ENCODE data around the gene LMTK2.

LMTK2 gene

DNA sequence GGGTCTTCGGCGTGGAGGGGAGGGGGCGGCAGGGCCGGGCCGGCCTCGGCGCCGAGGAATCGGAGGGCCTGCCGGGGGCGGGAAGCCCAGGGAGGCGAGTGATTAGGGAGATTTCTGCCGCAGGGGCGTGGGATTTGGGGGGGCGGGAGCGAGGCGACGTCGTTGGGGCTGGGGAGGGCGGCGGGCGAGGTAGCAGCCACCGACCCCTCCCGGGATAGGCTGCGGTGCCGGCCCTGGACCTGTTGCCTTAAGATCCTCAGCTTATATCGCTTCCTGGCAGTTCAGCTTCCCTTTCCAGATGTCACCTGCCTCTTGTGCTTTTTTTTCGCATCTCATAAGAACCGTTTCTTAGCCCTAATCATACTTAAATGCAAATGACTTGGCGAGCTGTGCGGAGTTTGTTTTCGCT is 655 bp downstream of the LMTK2 start:
- Histone ChIP-seq H3K79me2 (ENCODE audit: insufficient read depth, low read length) (peaks cover 56% of the 10 kb centered on the region), H2AFZ (ENCODE audit: low read depth, low read length) (peak overlapping the region; percentile 93)
- DNase-seq, result peak; percentile 27

GRCh38 chr7:98110249-98111022 is 3.8 kb downstream of the LMTK2 start:
- Histone ChIP-seq H3K4me2 (ENCODE audit: insufficient read depth, low read length) (no peak overlapping the region), H3K27me3 (ENCODE audit: insufficient read depth, low read length, poor library complexity) (no peaks in the 10 kb centered on the region), H2AFZ (ENCODE audit: low read depth, low read length) (no peak overlapping the region), H3K4me3 (ENCODE audit: low read depth in 1 of 2, low read length in 2 of 2) (no peak overlapping the region), H3K27ac (ENCODE audit: low read length) (no peak overlapping the region), H3K9me3 (ENCODE audit: insufficient read depth, low read length, severe bottlenecking) (no peaks in the 10 kb centered on the region), H3K36me3 (ENCODE audit: insufficient read depth, low read length) (peaks cover 3% of the 10 kb centered on the region; the same call in 1 of the 2 replicates), H4K20me1 (ENCODE audit: insufficient read depth, low read length) (peaks cover 60% of the 10 kb centered on the region), H3K79me2 (ENCODE audit: insufficient read depth, low read length) (peaks cover 87% of the 10 kb centered on the region), H3K4me1 (ENCODE audit: insufficient read depth, low read length) (peaks cover 27% of the 10 kb centered on the region), H3K9ac (ENCODE audit: low read depth, low read length) (no peak overlapping the region)
- ATAC-seq (ENCODE audit: insufficient read depth, low read depth), result no peak
- DNase-seq, result no peak
- TF ChIP-seq EZH2 (IDR thresholded peaks at IDR 0.05; ENCODE audit: borderline replicate concordance, low read depth, low read length, severe bottlenecking) (no peak), CTCF (IDR thresholded peaks at IDR 0.05; ENCODE audit: borderline replicate concordance, extremely low read depth, low read length, poor library complexity, severe bottlenecking) (no peak)

More for the DNA sequence above, 655 bp downstream of the LMTK2 start:
- H3K4me2 ChIP-seq (ENCODE audit: insufficient read depth, low read length), result peak overlapping the region; percentile 97
- peaks cover 34% of the 10 kb centered on the region for H4K20me1 ChIP-seq (ENCODE audit: insufficient read depth, low read length)
- peaks cover 4% of the 10 kb centered on the region for H3K9me3 ChIP-seq (ENCODE audit: insufficient read depth, low read length, severe bottlenecking)
- peak overlapping the region; percentile 90 for H3K9ac ChIP-seq (ENCODE audit: low read depth, low read length)
- peak overlapping the region; percentile 78; the same call in 1 of the 2 replicates for H3K27ac ChIP-seq (ENCODE audit: low read length)
- peak; percentile 24; the same call in 2 of the 3 replicates for ATAC-seq (ENCODE audit: insufficient read depth, low read depth)
- H3K36me3 ChIP-seq (ENCODE audit: insufficient read depth, low read length), result peaks cover 3% of the 10 kb centered on the region; the same call in 1 of the 2 replicates
- H3K4me1 ChIP-seq (ENCODE audit: insufficient read depth, low read length), result peaks cover 27% of the 10 kb centered on the region
- no peaks in the 10 kb centered on the region for H3K27me3 ChIP-seq (ENCODE audit: insufficient read depth, low read length, poor library complexity)
- TF ChIP-seq CTCF (IDR thresholded peaks at IDR 0.05; ENCODE audit: borderline replicate concordance, extremely low read depth, low read length, poor library complexity, severe bottlenecking), result no peak
- TF ChIP-seq EZH2 (IDR thresholded peaks at IDR 0.05; ENCODE audit: borderline replicate concordance, low read depth, low read length, severe bottlenecking), result no peak
- H3K4me3 ChIP-seq (ENCODE audit: low read depth in 1 of 2, low read length in 2 of 2), result peak overlapping the region; percentile 93 to 95

- peaks cover 100% of the 10 kb centered on the region for H3K79me2 ChIP-seq (ENCODE audit: insufficient read depth, low read length)
- no peaks in the 10 kb centered on the region for H3K9me3 ChIP-seq (ENCODE audit: insufficient read depth, low read length, severe bottlenecking)
- ATAC-seq (ENCODE audit: insufficient read depth, low read depth) (no peak), DNase-seq (no peak)
- peaks cover 21% of the 10 kb centered on the region for H3K4me1 ChIP-seq (ENCODE audit: insufficient read depth, low read length)
- H3K27me3 ChIP-seq (ENCODE audit: insufficient read depth, low read length, poor library complexity), result no peaks in the 10 kb centered on the region
- TF ChIP-seq EZH2 (IDR thresholded peaks at IDR 0.05; ENCODE audit: borderline replicate concordance, low read depth, low read length, severe bottlenecking) (no peak), CTCF (IDR thresholded peaks at IDR 0.05; ENCODE audit: borderline replicate concordance, extremely low read depth, low read length, poor library complexity, severe bottlenecking) (no peak)
- no peak overlapping the region for H3K27ac ChIP-seq (ENCODE audit: low read length)
- peaks cover 3% of the 10 kb centered on the region for H3K36me3 ChIP-seq (ENCODE audit: insufficient read depth, low read length)
- H2AFZ ChIP-seq (ENCODE audit: low read depth, low read length), result no peak overlapping the region
- no peak overlapping the region for H3K4me3 ChIP-seq (ENCODE audit: low read depth in 1 of 2, low read length in 2 of 2)
- H4K20me1 ChIP-seq (ENCODE audit: insufficient read depth, low read length), result peaks cover 73% of the 10 kb centered on the region
- no peak overlapping the region for H3K4me2 ChIP-seq (ENCODE audit: insufficient read depth, low read length)
- H3K9ac ChIP-seq (ENCODE audit: low read depth, low read length), result no peak overlapping the region
These were observed 5.4 kb downstream of the LMTK2 start for GRCh38 chr7:98112077-98112476.
